ENCODE data around the gene ZMYND8.

- TF ChIP-seq CTCF (conservative IDR thresholded peaks at IDR 0.05): no peak
- TF ChIP-seq EZH2 (IDR thresholded peaks at IDR 0.05; ENCODE audit: low read depth): no peak
Measured at GRCh38 chr20:47251154-47252020, 105.1 kb downstream of the ZMYND8 start.
